SK-N-MC (cell line): ENCODE results near the gene GDPD3.

Experiments used
- DNase-seq: peaks from one replicate; pipeline ENCODE4 v3.0.0-alpha.2; 2011; ENCODE audit warnings: low read depth, low spot score
- H3K27ac ChIP-seq: fragments of 200-600 bp; sonication (generic); 2 replicates; pipeline ENCODE4 v1.5.1; 2016; ENCODE audit warnings: mixed run types
- H3K36me3 ChIP-seq: fragments of 200-600 bp; sonication (generic); 2 replicates; pipeline ENCODE4 v1.6.1; 2017; ENCODE audit warnings: antibody characterized with exemption, low read length, mixed read lengths; ENCODE audit not compliant: insufficient read depth
- H3K4me3 ChIP-seq: fragments of 200-600 bp; sonication (generic); 2 replicates; pipeline ENCODE4 v1.5.1; 2016
- H3K9ac ChIP-seq: fragments of 200-600 bp; sonication (generic); 2 replicates; pipeline ENCODE4 v1.8.0; 2017; ENCODE audit warnings: mixed run types, mixed read lengths; ENCODE audit not compliant: insufficient read length
- H3K9me3 ChIP-seq: fragments of 200-600 bp; sonication (generic); 2 replicates; pipeline ENCODE4 v1.6.1; 2017; ENCODE audit warnings: low read depth, mild to moderate bottlenecking, antibody characterized with exemption, low read length, moderate library complexity, mixed read lengths
- EZH2 ChIP-seq: fragments of 200-600 bp; sonication (generic); IDR thresholded peaks from one replicate; pipeline ENCODE4 v1.6.1; 2017; ENCODE audit warnings: antibody characterized with exemption
- FOXP2 ChIP-seq: optimal IDR thresholded peaks from 2 replicates; pipeline ENCODE3; 2011; ENCODE audit warnings: mild to moderate bottlenecking, moderate library complexity; ENCODE audit not compliant: insufficient read depth; ENCODE audit errors: extremely low read length, control extremely low read depth
- POLR2AphosphoS5 ChIP-seq: IDR thresholded peaks from 2 replicates; pipeline ENCODE4 v1.6.1; 2012; ENCODE audit warnings: mild to moderate bottlenecking, low read depth, low read length, borderline replicate concordance

The GDPD3 gene

GRCh38 chr16:30144917-30145316 is 31.6 kb upstream of the GDPD3 start:
- no peak for DNase-seq
- TF ChIP-seq EZH2 (no peak), FOXP2 (no peak), POLR2AphosphoS5 (no peak)
- H3K27ac ChIP-seq = no peak overlapping the region
- H3K9me3 ChIP-seq = no peaks in the 10 kb centered on the region
- no peaks in the 10 kb centered on the region for H3K36me3 ChIP-seq
- H3K9ac ChIP-seq = no peak overlapping the region
- no peak overlapping the region for H3K4me3 ChIP-seq

DNA sequence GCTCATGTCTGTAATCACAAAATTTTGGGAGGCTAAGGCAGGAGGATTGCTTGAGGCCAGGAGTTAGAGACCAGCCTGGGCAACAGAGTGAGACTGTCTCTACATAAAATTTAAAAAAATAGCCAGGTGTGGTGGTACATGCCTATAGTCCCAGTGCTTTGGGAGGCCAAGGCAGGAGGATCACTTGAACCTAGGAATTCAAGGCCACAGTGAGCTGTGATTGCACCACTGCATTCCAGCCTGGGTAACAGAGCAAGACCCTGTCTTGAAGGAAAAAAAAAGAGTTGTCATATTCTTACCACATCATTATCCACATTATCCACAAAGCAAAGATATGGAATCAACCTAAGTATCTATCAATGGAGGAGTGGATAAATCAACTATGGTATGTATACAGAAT is 30.7 kb upstream of the GDPD3 start:
- DNase-seq = no peak
- no peak overlapping the region for H3K27ac ChIP-seq
- H3K36me3 ChIP-seq = no peaks in the 10 kb centered on the region
- H3K4me3 ChIP-seq = no peak overlapping the region
- TF ChIP-seq EZH2 = no peak
- TF ChIP-seq POLR2AphosphoS5 = no peak
- TF ChIP-seq FOXP2 = no peak
- no peak overlapping the region for H3K9ac ChIP-seq
- no peaks in the 10 kb centered on the region for H3K9me3 ChIP-seq

DNA sequence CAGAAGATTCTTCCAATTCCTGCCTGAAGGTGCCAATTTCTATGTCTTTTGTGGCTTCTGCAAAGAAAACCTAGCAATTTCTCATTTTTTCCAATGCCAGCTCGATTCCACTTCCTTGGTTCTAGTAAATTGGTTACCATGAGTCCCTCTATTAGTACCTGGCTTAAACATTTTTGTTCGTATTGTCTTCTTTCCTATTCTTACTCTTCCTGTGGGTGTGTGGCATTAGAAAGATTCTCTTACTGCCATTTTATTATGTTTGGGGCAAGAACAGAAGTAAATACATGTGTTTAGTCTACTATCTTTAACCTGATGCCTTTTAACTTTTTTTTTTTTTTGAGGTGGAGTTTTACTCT is 30.0 kb upstream of the GDPD3 start:
- TF ChIP-seq FOXP2 (no peak), EZH2 (no peak), POLR2AphosphoS5 (no peak)
- Histone ChIP-seq H3K9me3 (no peaks in the 10 kb centered on the region), H3K27ac (no peak overlapping the region), H3K36me3 (no peaks in the 10 kb centered on the region), H3K9ac (no peak overlapping the region), H3K4me3 (no peak overlapping the region)
- DNase-seq = no peak

DNA sequence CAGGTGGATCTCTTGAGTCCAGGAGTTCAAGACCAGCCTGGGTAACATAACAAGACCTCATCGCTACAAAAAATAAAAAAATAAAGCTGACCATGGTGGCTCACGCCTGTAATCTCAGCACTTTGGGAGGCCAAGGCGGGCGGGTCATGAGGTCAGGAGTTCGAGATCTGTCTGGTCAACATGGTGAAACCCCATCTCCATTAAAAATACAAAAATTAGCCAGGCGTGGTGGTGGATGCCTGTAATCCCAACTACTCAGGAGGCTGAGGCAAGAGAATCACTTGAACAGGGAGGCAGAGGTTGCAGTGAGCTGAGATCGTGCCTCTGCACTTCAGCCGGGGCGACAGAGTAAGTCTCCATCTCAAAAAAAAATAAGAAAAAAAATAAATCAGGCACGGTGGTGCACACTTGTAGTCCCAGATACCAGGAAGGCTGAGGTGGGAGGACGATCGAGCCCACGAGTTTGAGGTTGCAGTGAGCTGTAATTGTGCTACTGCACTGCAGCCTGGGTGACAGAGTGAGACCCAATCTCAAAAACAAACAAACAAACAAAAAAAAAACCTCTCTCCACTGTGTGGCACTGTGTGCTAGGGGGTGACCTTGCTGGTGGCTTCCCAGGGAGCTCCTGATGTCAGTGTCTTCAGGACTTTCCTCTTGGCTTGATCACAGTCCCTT is 29.5 kb upstream of the GDPD3 start:
- TF ChIP-seq EZH2 (no peak), POLR2AphosphoS5 (no peak), FOXP2 (no peak)
- H3K36me3 ChIP-seq = no peaks in the 10 kb centered on the region
- H3K4me3 ChIP-seq = no peak overlapping the region
- H3K9me3 ChIP-seq = no peaks in the 10 kb centered on the region
- H3K9ac ChIP-seq = no peak overlapping the region
- no peak overlapping the region for H3K27ac ChIP-seq
- no peak for DNase-seq

GRCh38 chr16:30141750-30142149 is 28.4 kb upstream of the GDPD3 start:
- Histone ChIP-seq H3K27ac (no peak overlapping the region), H3K36me3 (no peaks in the 10 kb centered on the region), H3K4me3 (no peak overlapping the region), H3K9ac (no peak overlapping the region), H3K9me3 (no peaks in the 10 kb centered on the region)
- no peak for TF ChIP-seq FOXP2
- DNase-seq = no peak

DNA sequence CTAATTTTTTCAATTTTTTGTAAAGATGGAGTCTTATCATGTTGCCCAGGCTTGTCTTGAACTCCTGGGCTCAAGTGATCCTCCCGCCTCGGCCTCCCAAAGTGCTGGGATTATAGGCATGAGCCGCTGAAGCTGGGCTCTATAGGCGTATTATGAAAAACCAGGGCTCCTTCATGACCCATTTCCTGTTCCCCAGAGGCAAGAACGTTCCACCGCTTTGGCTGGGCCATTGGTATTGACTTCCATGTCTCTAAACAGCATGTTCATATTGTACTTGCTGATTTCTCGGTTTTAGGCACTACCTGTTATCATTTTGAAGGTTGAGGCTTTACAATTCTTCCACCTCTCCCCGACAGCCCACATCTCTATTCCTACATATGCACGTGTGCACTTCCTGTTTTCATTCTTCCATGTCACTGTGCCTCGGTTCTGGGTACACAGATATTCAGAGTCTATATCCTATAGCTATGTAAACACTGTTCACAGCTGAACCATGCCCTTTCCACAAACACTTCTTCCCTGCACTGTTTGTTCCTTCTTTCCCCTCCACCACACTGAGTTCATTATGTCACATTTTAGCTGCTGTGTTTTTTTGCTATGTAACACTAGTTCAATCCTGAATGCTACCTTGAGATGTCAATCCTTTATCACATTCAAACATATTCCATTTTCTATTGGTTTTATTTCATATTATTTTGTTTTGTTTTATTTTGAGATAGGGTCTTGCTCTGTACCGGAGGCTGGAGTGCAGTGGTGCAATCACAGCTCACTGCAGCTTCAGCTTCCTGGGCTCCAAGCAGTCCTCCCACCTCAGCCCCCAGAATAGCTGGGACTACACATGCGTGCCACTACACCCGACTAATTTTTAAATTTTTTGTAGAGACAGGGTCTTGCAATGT is 26.5 kb upstream of the GDPD3 start:
- TF ChIP-seq FOXP2 (no peak), POLR2AphosphoS5 (no peak), EZH2 (no peak)
- Histone ChIP-seq H3K9ac (no peak overlapping the region), H3K4me3 (no peak overlapping the region), H3K36me3 (no peaks in the 10 kb centered on the region), H3K9me3 (no peaks in the 10 kb centered on the region), H3K27ac (no peak overlapping the region)
- DNase-seq = no peak

GRCh38 chr16:30137897-30138296 is 24.6 kb upstream of the GDPD3 start:
- no peaks in the 10 kb centered on the region for H3K9me3 ChIP-seq
- no peak overlapping the region for H3K4me3 ChIP-seq
- TF ChIP-seq FOXP2 (no peak), EZH2 (no peak), POLR2AphosphoS5 (no peak)
- H3K27ac ChIP-seq = no peak overlapping the region
- DNase-seq = no peak
- no peak overlapping the region for H3K9ac ChIP-seq
- H3K36me3 ChIP-seq = no peaks in the 10 kb centered on the region

GRCh38 chr16:30136971-30137605 is 23.8 kb upstream of the GDPD3 start:
- Histone ChIP-seq H3K27ac (no peak overlapping the region), H3K9ac (no peak overlapping the region), H3K4me3 (no peak overlapping the region), H3K9me3 (no peaks in the 10 kb centered on the region), H3K36me3 (no peaks in the 10 kb centered on the region)
- TF ChIP-seq FOXP2 = no peak
- no peak for TF ChIP-seq EZH2
- no peak for TF ChIP-seq POLR2AphosphoS5
- no peak for DNase-seq

GRCh38 chr16:30132591-30132990 is 19.3 kb upstream of the GDPD3 start:
- H3K4me3 ChIP-seq = no peak overlapping the region
- no peak for DNase-seq
- H3K9me3 ChIP-seq = no peaks in the 10 kb centered on the region
- H3K9ac ChIP-seq = no peak overlapping the region
- no peak overlapping the region for H3K27ac ChIP-seq
- TF ChIP-seq FOXP2 = no peak
- no peak for TF ChIP-seq POLR2AphosphoS5
- no peak for TF ChIP-seq EZH2
- no peaks in the 10 kb centered on the region for H3K36me3 ChIP-seq
